GM12878 (cell line): Measurements from ENCODE around the gene IL1RAPL1. TPM values are rescaled to one million over a fixed set of nuclear protein-coding genes. Genes with fewer than 3 reads are reported as not detected.

Experiments used
- ATAC-seq: fragments of 200-7000 bp; cut with Tn5 transposase; 3 replicates; pipeline ENCODE4 v1.9.1; 2020; ENCODE audit warnings: mild to moderate bottlenecking, moderate library complexity
- BruUV-seq: library from RNA; stranded (reverse); fragments of 400-500 nt; replicated peaks from 2 replicates; lab custom pipeline; 2021; lab: Mats Ljungman, UMichigan
- CTCF ChIA-PET: fragments of 300-600 bp; sonication (Branson Sonifier 250); formaldehyde crosslinking; extraction: SDS; loops from one replicate; lab custom pipeline; 2021; ENCODE audit warnings: inconsistent platforms; lab: Yijun Ruan, JAX
- POLR2A ChIA-PET: fragments of 350-600 bp; formaldehyde crosslinking; extraction: SDS; loops from one replicate; lab custom pipeline; 2021; ENCODE audit warnings: inconsistent platforms; lab: Charles Lee
- RAD21 ChIA-PET: fragments of 300-600 bp; sonication (Branson Sonifier 250); formaldehyde crosslinking; loops from one replicate; lab custom pipeline; 2023; ENCODE audit warnings: antibody characterized with exemption; ENCODE audit not compliant: unreplicated experiment; lab: Charles Lee
- SMC1A ChIA-PET: fragments of 300-600 bp; sonication (Branson Sonifier 250); formaldehyde crosslinking; loops from one replicate; lab custom pipeline; 2023; ENCODE audit not compliant: unreplicated experiment, uncharacterized antibody; lab: Charles Lee
- DNase-seq: peaks from one replicate; pipeline ENCODE4 v3.0.0-alpha.2; 2011; ENCODE audit warnings: low read depth, low spot score
- FAIRE-seq: peaks from 3 replicates; lab custom pipeline; 2011; peaks lifted over from hg19 to GRCh38; lab: Jason Lieb, UNC
- H2AFZ ChIP-seq: 2 replicates; pipeline ENCODE4 v1.6.0; 2011; ENCODE audit warnings: low read depth, low read length, control low read depth; ENCODE audit not compliant: control insufficient read depth
- H3K27ac ChIP-seq: 2 replicates; pipeline ENCODE4 v1.5.1; 2011; ENCODE audit warnings: control low read depth; ENCODE audit not compliant: control insufficient read depth, insufficient read depth
- H3K27me3 ChIP-seq, 2 experiments: replicated peaks in 1 of 2; 2 replicates each; pipeline versions ENCODE4 v1.6.0 to v1.6.1; 2011; ENCODE audit warnings: low read length in 1 of 2; ENCODE audit not compliant: control insufficient read depth in 2 of 2, insufficient read depth in 2 of 2
- H3K36me3 ChIP-seq, 2 experiments: 2 replicates each; pipeline ENCODE4 v1.5.1; 2011; ENCODE audit warnings: low read length in 1 of 2; ENCODE audit not compliant: control insufficient read depth in 2 of 2, insufficient read depth in 2 of 2
- H3K4me1 ChIP-seq: 2 replicates; pipeline ENCODE4 v1.6.1; 2011; ENCODE audit warnings: mild to moderate bottlenecking, low read length, moderate library complexity, mixed read lengths; ENCODE audit not compliant: control insufficient read depth, insufficient read depth
- H3K4me2 ChIP-seq: 2 replicates; pipeline ENCODE4 v1.6.0; 2011; ENCODE audit warnings: control low read depth; ENCODE audit not compliant: control insufficient read depth, insufficient read depth
- H3K4me3 ChIP-seq: fragments of 200-600 bp; sonication (generic); 2 replicates; pipeline ENCODE4 v1.5.1; 2016
- H3K79me2 ChIP-seq: 2 replicates; pipeline ENCODE4 v1.6.0; 2011; ENCODE audit warnings: low read length; ENCODE audit not compliant: control insufficient read depth, insufficient read depth
- H3K9ac ChIP-seq: 2 replicates; pipeline ENCODE4 v1.8.0; 2011; ENCODE audit warnings: low read length, control low read depth, mixed read lengths; ENCODE audit not compliant: control insufficient read depth, insufficient read depth
- H3K9me3 ChIP-seq: replicated peaks from 3 replicates; pipeline ENCODE4 v1.5.1; 2011; ENCODE audit warnings: mild to moderate bottlenecking, low read length; ENCODE audit not compliant: control insufficient read depth, insufficient read depth
- H4K20me1 ChIP-seq: 2 replicates; pipeline ENCODE4 v1.6.0; 2011; ENCODE audit not compliant: control insufficient read depth, insufficient read depth
- BCL3 ChIP-seq: IDR thresholded peaks from 2 replicates; pipeline ENCODE4 v1.6.1; 2011; ENCODE audit warnings: borderline replicate concordance, low read depth, mild to moderate bottlenecking, moderate library complexity, low read length; ENCODE audit not compliant: insufficient read depth, poor library complexity, severe bottlenecking
- BRCA1 ChIP-seq: IDR thresholded peaks from 2 replicates; pipeline ENCODE4 v1.6.1; 2011; ENCODE audit warnings: low read depth, low read length, improper control_type of control experiment
- CUX1 ChIP-seq: IDR thresholded peaks from 2 replicates; pipeline ENCODE4 v1.6.1; 2012; ENCODE audit warnings: improper control_type of control experiment, low read depth, low read length; ENCODE audit not compliant: insufficient replicate concordance
- ETV6 ChIP-seq, 2 experiments: fragments of 450-650 bp in 1 of 2; IDR thresholded peaks in 1 of 2; conservative IDR thresholded peaks in 1 of 2; 2 replicates each; pipeline ENCODE4 v1.6.1; 2014; ENCODE audit warnings: antibody characterized with exemption in 1 of 2, borderline replicate concordance in 1 of 2, low read depth in 1 of 2, mild to moderate bottlenecking in 1 of 2, moderate library complexity in 1 of 2
- IRF3 ChIP-seq: fragments of 450-650 bp; IDR thresholded peaks from 2 replicates; pipeline ENCODE4 v1.6.1; 2014; ENCODE audit warnings: mild to moderate bottlenecking
- KDM1A ChIP-seq: fragments of 200-600 bp; sonication (generic); IDR thresholded peaks from 2 replicates; pipeline ENCODE4 v1.6.1; 2016; ENCODE audit warnings: borderline replicate concordance
- MTA2 ChIP-seq: fragments of 450-650 bp; IDR thresholded peaks from 2 replicates; pipeline ENCODE4 v1.6.1; 2016; ENCODE audit warnings: low read depth, mild to moderate bottlenecking, moderate library complexity
- POLR2AphosphoS5 ChIP-seq: IDR thresholded peaks from 2 replicates; pipeline ENCODE4 v1.6.1; 2011; ENCODE audit warnings: mild to moderate bottlenecking, low read length, inconsistent platforms
- POU2F2 ChIP-seq: IDR thresholded peaks from 3 replicates; pipeline ENCODE4 v1.6.1; 2011; ENCODE audit warnings: low read depth, mild to moderate bottlenecking, low read length, borderline replicate concordance
- RCOR1 ChIP-seq: conservative IDR thresholded peaks from 2 replicates; pipeline ENCODE4 v1.6.1; 2012; ENCODE audit warnings: low read depth, low read length, improper control_type of control experiment
- SIX5 ChIP-seq: IDR thresholded peaks from 2 replicates; pipeline ENCODE4 v1.6.1; 2011; ENCODE audit warnings: mild to moderate bottlenecking, low read depth, low read length, moderate library complexity; ENCODE audit not compliant: severe bottlenecking
- SREBF2 ChIP-seq: IDR thresholded peaks from 2 replicates; pipeline ENCODE4 v1.6.1; 2012; ENCODE audit warnings: mild to moderate bottlenecking, low read length
- ZNF207 ChIP-seq: fragments of 450-650 bp; IDR thresholded peaks from 2 replicates; pipeline ENCODE4 v1.6.1; 2014; ENCODE audit warnings: antibody characterized with exemption, mild to moderate bottlenecking, borderline replicate concordance
- ZNF217 ChIP-seq: fragments of 450-650 bp; IDR thresholded peaks from 2 replicates; pipeline ENCODE4 v1.6.1; 2017; ENCODE audit warnings: antibody characterized with exemption, mild to moderate bottlenecking
- ZNF622 ChIP-seq: fragments of 450-650 bp; IDR thresholded peaks from 2 replicates; pipeline ENCODE4 v1.6.1; 2017; ENCODE audit warnings: mild to moderate bottlenecking, inconsistent platforms
- WGBS: methylation state at CpG from one replicate; pipeline ENCODE4 v1.1.6; 2016; ENCODE audit warnings: low lambda C conversion rate; ENCODE audit not compliant: insufficient replicate concordance, insufficient coverage; ENCODE audit errors: missing lambda C conversion rate; 5-methylcytosine and 5-hydroxymethylcytosine counted together
- in situ Hi-C: fragments of 300-500 bp; cut with MboI; formaldehyde crosslinking; loops from 9 replicates; pipeline ENCODE4 v1.14.3; 2018; ENCODE audit warnings: mixed read lengths
- intact Hi-C: fragments of 100-400 bp; cut with micrococcal nuclease; formaldehyde crosslinking; loops from one replicate; pipeline ENCODE4 v1.14.2; 2022; ENCODE audit not compliant: unreplicated experiment
- polyA plus RNA-seq, 11 experiments: library from polyadenylated mRNA; depleted of rRNA in 4 of 11; unstranded in 6 of 11; stranded (reverse) in 5 of 11; fragments of >200 nt; fragmentation: Nextera tagmentation in 4 of 11; fragmentation: Illumina TruSeq in 1 of 11; extraction: Ambion mirVana in 4 of 11; extraction: Trizol in 1 of 11; gene quantifications; 1 replicate in 1 of 11; 2 replicates in 10 of 11; pipeline versions ENCODE4 v1.2.1 to v1.2.3, GENCODE V29; 2011 to 2016; ENCODE audit warnings: inconsistent platforms in 2 of 11, missing spikeins in 2 of 11, low read depth in 1 of 11
- total RNA-seq, 4 experiments: library from RNA; depleted of rRNA in 3 of 4; stranded (reverse); fragments of >200 nt in 3 of 4; fragmentation: Illumina TruSeq in 1 of 4; extraction: Trizol in 1 of 4; gene quantifications; 2 replicates each; pipeline versions ENCODE4 v1.2.1 to v1.2.3, GENCODE V29; 2013 to 2021

IL1RAPL1 gene
- total and polyA plus RNA-seq, 10 of the 15 experiments (the other 5 are each of a cell fraction or from before 2014, with no cell fraction given), result not detected

GRCh38 chrX:29434939-29435338 is 847.7 kb downstream of the IL1RAPL1 start:
- intact Hi-C loops, result no loop called here
- SMC1A ChIA-PET, result no interaction called here
- no peaks in the 10 kb centered on the region for H4K20me1 ChIP-seq
- H3K9me3 ChIP-seq, result no peaks in the 10 kb centered on the region
- FAIRE-seq (no peak), ATAC-seq (no peak), DNase-seq (no peak)
- POLR2A ChIA-PET, result no interaction called here
- no peaks in the 10 kb centered on the region for H3K27me3 ChIP-seq
- RAD21 ChIA-PET, result no interaction called here
- 18% methylated on average over 3 of the region's 3 CpGs for WGBS
- no peak overlapping the region for H3K4me2 ChIP-seq
- in situ Hi-C loops, result no loop called here
- no peaks in the 10 kb centered on the region for H3K36me3 ChIP-seq
- no peaks in the 10 kb centered on the region for H3K79me2 ChIP-seq
- H3K27ac ChIP-seq, result no peak overlapping the region
- CTCF ChIA-PET, result no interaction called here
- H3K4me1 ChIP-seq, result no peaks in the 10 kb centered on the region
- TF ChIP-seq BRCA1 (no peak), ZNF207 (no peak), KDM1A (no peak), SREBF2 (no peak), RCOR1 (no peak), MTA2 (no peak), CUX1 (no peak), SIX5 (no peak), ZNF217 (no peak), ZNF622 (no peak), BCL3 (no peak), IRF3 (no peak), ETV6 (conservative IDR thresholded peaks at IDR 0.05 in 1 of 2, IDR thresholded peaks at IDR 0.05 in 1 of 2; ENCODE audit: borderline replicate concordance in 1 of 2, low read depth in 1 of 2) (no peak), POLR2AphosphoS5 (no peak), POU2F2 (no peak)
- TF ChIP-seq, all 136 proteins: peak for 0
- H2AFZ ChIP-seq, result no peak overlapping the region
- BruUV-seq, result no TSS peak
- H3K9ac ChIP-seq, result no peak overlapping the region
- no peak overlapping the region for H3K4me3 ChIP-seq
